Measurements from ENCODE around the gene EID3.

The EID3 gene

GRCh38 chr12:104290855-104291254, 12.7 kb upstream of the EID3 start:
- DNase-seq: no peak

DNA sequence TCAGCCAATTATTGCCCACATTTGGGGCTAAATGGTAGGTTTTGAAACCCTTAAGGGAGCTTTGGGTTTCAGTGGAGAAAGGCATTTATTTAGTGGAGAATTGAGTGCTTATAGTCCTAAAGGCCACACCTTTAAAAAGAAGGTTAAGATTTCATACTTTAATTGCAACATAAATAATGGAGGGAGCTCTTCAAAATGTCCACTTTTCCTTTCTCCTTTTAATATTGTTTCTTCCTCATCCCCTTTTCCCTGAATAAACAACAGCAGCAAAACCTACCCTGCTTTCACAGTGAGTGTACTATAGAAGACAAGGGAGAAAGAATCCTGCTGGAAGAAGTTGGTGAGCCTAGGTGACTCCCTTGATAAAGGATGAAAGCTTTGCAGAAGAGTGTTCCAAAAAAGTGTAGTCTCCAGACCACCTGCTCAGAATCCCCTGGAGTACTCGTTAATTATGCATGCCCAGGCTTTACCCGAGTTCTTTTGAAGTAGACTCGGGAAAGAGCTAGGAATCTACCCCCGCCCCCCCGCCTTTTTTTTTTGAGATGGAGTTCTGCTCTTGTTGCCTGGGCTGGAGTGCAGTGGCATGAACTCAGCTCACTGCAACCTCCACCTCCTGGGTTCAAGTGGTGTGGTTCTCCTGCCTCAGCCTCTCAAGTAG, 11.5 kb upstream of the EID3 start:
- peak; percentile 51 for DNase-seq

- DNase-seq: no peak
Observed at GRCh38 chr12:104292872-104293794, 10.4 kb upstream of the EID3 start.

GRCh38 chr12:104294158-104294859, 9.2 kb upstream of the EID3 start:
- DNase-seq: peak; percentile 48

- no peak for DNase-seq
Observed at GRCh38 chr12:104294927-104295668, 8.4 kb upstream of the EID3 start.

DNA sequence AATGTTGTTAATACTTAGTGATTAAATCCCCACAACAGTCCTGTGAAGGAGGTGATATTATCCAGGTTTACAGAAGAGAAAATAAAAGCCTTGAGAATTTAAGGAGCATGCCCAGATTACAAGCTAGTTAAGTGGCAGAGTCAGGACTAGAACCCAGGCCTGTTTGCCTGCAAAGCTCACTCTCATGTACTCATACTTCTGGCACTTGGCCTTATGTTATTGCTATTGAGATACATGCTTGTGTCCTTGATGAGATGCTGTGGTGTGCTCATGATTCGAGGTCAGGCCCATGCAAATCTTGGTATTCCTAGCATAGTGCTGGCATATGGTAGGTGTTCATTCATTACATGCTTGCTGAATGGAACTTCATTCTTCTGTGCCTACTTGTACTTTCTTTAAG, 7.6 kb upstream of the EID3 start:
- no peak for DNase-seq

DNA sequence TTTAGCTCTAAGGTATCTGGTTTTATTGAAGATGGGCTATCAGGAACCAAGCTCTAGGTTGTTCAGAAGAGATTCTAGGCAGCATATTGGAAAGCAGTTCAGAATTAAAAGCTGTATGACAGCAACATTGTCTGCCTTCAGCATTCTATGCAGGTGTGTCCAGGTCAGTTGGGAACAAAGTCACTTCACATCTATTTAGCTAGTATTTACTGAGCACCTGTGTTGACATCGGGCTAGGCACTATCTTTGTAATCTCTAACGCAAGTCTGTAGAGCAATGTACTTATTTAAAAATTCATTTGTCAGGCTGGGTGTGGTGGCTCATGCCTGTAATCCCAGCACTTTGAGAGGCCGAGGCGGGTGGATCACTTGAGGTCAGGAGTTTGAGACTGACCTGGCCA, 6.8 kb upstream of the EID3 start:
- no peak for DNase-seq

DNA sequence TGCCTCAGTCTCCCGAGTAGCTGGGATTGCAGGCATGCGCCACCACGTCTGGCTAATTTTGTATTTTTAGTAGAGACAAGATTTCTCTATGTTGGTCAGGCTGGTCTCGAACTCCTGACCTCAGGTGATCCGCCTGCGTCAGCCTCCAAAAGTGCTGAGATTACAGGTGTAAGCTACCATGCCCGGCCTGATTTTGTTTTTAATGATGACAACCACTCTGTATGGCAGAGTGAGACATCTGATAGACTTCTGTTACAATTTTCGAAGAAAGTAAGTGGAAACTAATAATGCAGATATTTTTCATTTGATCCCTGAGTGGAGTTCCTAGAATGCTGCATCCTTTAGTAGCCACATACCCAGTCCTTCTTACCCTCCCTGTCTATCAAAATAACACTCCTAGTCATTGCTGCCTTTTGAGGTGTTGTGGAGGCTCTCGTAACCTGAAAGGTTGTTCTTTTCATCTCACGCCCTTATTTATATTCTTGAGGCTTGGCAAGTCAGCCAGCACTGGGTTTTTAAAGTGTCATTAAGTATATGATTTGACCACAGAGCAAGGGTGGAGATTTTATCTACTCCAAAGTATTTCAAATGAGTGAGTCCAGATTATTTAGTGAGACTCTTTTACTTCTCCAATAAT, 5.9 kb upstream of the EID3 start:
- DNase-seq: no peak

- DNase-seq: no peak
Observed at GRCh38 chr12:104299842-104300481, 3.6 kb upstream of the EID3 start.

- no peak for DNase-seq
Observed at GRCh38 chr12:104304261-104305009, 896 bp downstream of the EID3 start.

DNA sequence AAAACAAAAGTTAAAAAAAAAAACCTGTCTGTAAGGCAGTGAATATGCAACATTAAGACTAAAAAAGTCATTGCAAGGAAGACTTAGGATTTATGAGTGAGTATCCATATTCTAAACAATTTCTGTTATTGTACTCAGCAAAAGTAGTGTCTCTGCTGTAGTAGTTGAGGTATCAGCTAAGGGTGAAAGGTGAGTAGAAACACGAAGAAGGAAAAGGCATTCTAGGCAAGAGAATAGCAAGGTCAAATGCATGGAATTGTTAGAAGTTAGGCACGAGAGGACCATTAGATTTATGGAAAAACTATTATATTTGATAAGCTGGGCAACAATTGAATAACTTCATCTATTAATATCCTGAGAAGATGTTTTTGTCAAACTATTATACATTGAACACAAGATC, 1.8 kb downstream of the EID3 start:
- DNase-seq: no peak

DNA sequence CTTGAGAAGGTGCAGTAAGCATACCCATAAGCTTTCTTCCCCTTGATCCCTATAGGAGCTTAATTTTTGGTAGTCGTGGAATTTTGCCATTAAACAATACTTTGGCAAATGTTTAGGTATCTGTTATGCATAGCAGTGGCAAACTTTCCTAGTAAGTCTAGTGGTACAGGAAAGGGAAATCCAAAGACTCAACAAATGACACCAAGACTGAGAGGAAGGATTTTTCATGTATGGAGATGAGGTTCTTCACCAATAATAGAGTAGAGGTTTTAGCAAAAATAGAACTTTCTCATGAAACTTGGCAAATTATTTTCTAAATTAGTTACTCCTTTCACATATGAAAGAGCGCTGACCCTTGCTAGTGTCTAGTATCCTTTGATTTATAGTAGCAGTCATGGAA, 2.8 kb downstream of the EID3 start:
- no peak for DNase-seq

GRCh38 chr12:104306943-104307654, 3.6 kb downstream of the EID3 start:
- no peak for DNase-seq

DNA sequence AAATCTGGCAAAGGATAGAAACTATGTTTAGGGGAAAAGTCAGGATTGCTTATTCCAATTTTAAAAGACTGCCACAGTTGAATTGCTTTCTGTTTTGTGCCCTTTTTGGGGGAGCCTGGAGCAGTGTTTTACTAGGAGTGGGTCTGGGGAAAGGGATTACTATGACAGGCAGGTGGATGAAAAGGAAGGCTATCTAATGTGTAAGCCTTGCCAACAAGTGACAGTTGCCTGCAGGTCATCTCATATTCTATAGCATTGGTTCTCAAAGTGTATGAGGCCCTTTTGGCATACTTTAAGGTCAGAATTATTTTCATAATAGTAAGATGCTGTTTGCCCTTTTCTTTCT, 4.1 kb downstream of the EID3 start:
- DNase-seq: peak; percentile 18

DNA sequence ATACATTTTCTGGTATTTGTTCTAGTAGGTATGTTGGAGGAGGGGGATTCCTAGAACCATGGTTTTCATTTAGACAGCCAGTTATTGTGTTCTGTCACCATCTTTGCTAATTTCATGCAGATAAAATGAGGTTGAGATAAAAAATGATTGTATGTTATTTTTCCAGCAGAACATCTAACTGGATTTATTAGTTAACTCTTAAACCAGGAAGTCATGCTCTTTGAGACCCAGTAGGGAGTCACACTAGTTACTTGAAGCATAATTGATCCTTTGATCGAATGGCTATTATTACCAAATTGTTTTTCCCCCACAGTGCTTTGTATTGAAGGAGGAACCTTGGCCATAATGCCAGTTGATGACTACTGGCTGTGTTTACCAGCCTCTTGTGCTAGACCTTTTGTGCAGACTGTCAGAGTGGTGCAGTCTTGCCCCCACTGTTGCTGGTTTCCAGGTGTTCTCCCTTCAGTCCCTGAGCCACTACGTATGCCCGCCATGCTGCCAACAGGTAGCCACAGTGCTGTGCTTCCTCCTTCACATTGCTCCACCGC, 6.0 kb downstream of the EID3 start:
- DNase-seq: peak; percentile 77

DNA sequence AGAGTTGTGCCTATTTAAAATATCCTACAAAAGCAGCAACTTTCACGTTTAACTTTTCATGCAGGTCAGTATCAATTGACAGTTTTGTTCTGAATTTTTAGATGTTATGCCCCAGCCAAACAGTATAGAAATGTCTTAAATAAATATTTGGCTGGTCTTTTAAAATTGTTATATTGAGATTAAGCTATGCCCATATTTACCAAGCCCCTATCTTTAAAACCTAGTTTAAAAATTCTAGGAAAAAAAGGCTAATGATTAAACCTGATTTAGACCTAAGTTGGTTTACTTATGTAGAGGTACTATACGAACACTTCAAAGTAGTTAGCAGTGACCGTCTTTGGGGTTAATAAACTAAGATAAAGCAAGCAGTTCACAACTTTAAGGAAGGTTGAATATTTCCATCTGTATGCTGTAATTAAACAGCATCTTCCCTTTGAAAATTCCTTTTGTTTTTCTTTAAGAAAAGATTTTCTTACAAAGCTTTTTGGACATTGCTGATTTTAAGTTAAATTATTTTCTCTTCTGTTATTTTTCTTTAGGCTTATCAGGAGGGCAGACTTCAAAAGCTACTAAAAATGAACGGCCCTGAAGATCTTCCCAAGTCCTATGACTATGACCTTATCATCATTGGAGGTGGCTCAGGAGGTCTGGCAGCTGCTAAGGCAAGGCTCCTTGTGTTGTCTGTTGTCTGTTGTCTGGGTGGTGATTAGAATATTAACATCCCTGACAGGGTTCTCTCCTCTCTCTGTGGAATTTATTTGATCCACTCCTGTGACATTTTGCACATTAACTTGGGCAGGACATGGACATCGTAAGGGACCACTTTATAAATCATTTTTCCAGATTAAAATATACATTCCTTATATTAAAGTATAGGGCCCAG, 7.5 kb downstream of the EID3 start:
- DNase-seq: no peak

DNA sequence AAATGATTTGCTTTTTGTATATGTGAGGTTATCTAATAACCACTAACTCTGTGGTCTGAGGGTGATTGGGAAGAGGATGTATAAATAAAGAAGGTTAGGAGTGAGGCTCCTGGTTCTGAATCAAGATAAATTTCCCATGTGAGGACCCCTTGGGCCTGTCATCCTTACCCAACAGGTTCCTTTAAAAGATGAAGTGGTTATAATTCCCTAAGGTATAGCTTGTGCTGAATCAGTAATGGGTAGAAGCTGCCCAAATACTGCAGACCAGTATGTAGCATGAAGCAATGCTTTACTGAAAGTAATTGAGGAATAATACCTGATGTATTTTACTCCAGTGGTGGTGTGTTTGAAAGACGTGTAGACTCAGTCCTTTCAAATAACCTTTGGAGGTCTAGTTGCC, 8.7 kb downstream of the EID3 start:
- no peak for DNase-seq

GRCh38 chr12:104312654-104313053, 9.1 kb downstream of the EID3 start:
- no peak for DNase-seq

- DNase-seq: no peak
Observed at GRCh38 chr12:104313568-104314241, 10.2 kb downstream of the EID3 start.

Data from NCI-H69 (cell line).